OCI-LY3 (cell line): ENCODE measurements around the gene TTC12.

Source experiments
- EZH2phosphoT487 ChIP-seq: fragments of 200-600 bp; shearing (Covaris generic); IDR thresholded peaks from 2 replicates; pipeline ENCODE4 v1.6.1; 2018; ENCODE audit warnings: antibody characterized with exemption, mixed run types, low read depth
- TF ChIP-seq, protein P1 (sequence below): fragments of 200-600, 300-600 bp; sonication (generic); IDR thresholded peaks from 2 replicates; pipeline ENCODE4 v1.5.1; 2014; ENCODE audit warnings: antibody characterized with exemption, low read length, low read depth

- TF ChIP-seq EZH2phosphoT487: no peak
- TF ChIP-seq, protein P1, sequence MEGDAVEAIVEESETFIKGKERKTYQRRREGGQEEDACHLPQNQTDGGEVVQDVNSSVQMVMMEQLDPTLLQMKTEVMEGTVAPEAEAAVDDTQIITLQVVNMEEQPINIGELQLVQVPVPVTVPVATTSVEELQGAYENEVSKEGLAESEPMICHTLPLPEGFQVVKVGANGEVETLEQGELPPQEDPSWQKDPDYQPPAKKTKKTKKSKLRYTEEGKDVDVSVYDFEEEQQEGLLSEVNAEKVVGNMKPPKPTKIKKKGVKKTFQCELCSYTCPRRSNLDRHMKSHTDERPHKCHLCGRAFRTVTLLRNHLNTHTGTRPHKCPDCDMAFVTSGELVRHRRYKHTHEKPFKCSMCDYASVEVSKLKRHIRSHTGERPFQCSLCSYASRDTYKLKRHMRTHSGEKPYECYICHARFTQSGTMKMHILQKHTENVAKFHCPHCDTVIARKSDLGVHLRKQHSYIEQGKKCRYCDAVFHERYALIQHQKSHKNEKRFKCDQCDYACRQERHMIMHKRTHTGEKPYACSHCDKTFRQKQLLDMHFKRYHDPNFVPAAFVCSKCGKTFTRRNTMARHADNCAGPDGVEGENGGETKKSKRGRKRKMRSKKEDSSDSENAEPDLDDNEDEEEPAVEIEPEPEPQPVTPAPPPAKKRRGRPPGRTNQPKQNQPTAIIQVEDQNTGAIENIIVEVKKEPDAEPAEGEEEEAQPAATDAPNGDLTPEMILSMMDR: no peak
Measured at GRCh38 chr11:113308601-113309000, 5.8 kb upstream of the TTC12 start.
